HepG2 (cell line): ENCODE measurements around the gene HYAL1. TPM values are rescaled to one million over a fixed set of nuclear protein-coding genes. Genes with fewer than 3 reads are reported as not detected.

Experiments
- BRCA1 ChIP-seq: sonication (generic); formaldehyde crosslinking; IDR thresholded peaks from 2 replicates; pipeline ENCODE4 v1.4.0; 2020; ENCODE audit warnings: missing genetic modification reagents
- ESRRA ChIP-seq: sonication (generic); formaldehyde crosslinking; IDR thresholded peaks from 2 replicates; pipeline ENCODE4 v1.5.1; 2020; ENCODE audit warnings: mild to moderate bottlenecking, low read depth, missing genetic modification reagents
- HDAC1 ChIP-seq: sonication (generic); formaldehyde crosslinking; IDR thresholded peaks from 2 replicates; pipeline ENCODE4 v1.5.1; 2020; ENCODE audit warnings: mild to moderate bottlenecking, missing genetic modification reagents
- KDM6A ChIP-seq: IDR thresholded peaks from 2 replicates; pipeline ENCODE4 v1.6.1; 2016; ENCODE audit warnings: low read depth
- NCOA1 ChIP-seq: sonication (generic); formaldehyde crosslinking; IDR thresholded peaks from 2 replicates; pipeline ENCODE4 v1.9.0; 2021; ENCODE audit warnings: missing genetic modification reagents
- PCBP1 ChIP-seq: fragments of 200-400 bp; formaldehyde crosslinking; IDR thresholded peaks from 2 replicates; pipeline ENCODE4 v1.6.1; 2017; ENCODE audit warnings: mild to moderate bottlenecking, low read depth, low read length, borderline replicate concordance
- PLSCR1 ChIP-seq: sonication (generic); formaldehyde crosslinking; IDR thresholded peaks from 2 replicates; pipeline ENCODE4 v1.5.0; 2020; ENCODE audit warnings: missing genetic modification reagents, mild to moderate bottlenecking, borderline replicate concordance
- ZBTB40 ChIP-seq, 2 experiments: fragments of 450-650 bp in 1 of 2; sonication (generic) in 1 of 2; formaldehyde crosslinking in 1 of 2; IDR thresholded peaks; 2 replicates each; pipeline versions ENCODE4 v1.6.1 to v1.8.0; 2016 to 2022; ENCODE audit warnings: antibody characterized with exemption in 1 of 2, mild to moderate bottlenecking in 1 of 2, missing genetic modification reagents in 1 of 2
- ZFY ChIP-seq: sonication (generic); formaldehyde crosslinking; IDR thresholded peaks from 2 replicates; pipeline ENCODE4 v1.4.0; 2020; ENCODE audit warnings: missing genetic modification reagents
- ZNF280D ChIP-seq: sonication (generic); formaldehyde crosslinking; IDR thresholded peaks from 2 replicates; pipeline ENCODE4 v1.5.1; 2020; ENCODE audit warnings: mild to moderate bottlenecking, missing genetic modification reagents
- ZNF362 ChIP-seq: sonication (generic); formaldehyde crosslinking; IDR thresholded peaks from 2 replicates; pipeline ENCODE4 v1.4.0; 2020; ENCODE audit warnings: missing genetic modification reagents, mild to moderate bottlenecking, borderline replicate concordance
- ZNF552 ChIP-seq: sonication (generic); formaldehyde crosslinking; IDR thresholded peaks from 2 replicates; pipeline ENCODE4 v1.9.0; 2022; ENCODE audit warnings: missing genetic modification reagents, mild to moderate bottlenecking, borderline replicate concordance
- ZNF607 ChIP-seq: sonication (generic); formaldehyde crosslinking; IDR thresholded peaks from 2 replicates; pipeline ENCODE4 v1.5.1; 2020; ENCODE audit warnings: missing genetic modification reagents, mild to moderate bottlenecking, borderline replicate concordance
- ZNF883 ChIP-seq: sonication (generic); formaldehyde crosslinking; IDR thresholded peaks from 2 replicates; pipeline ENCODE4 v1.5.1; 2020; ENCODE audit warnings: mild to moderate bottlenecking, missing genetic modification reagents; ENCODE audit errors: not compliant biosample characterization
- polyA plus RNA-seq, 8 experiments: library from polyadenylated mRNA; depleted of rRNA in 3 of 8; stranded (reverse) in 7 of 8; unstranded in 1 of 8; fragments of >200 nt; fragmentation: Illumina TruSeq in 4 of 8; extraction: Trizol in 4 of 8; gene quantifications; 2 replicates each; pipeline versions ENCODE4 v1.2.1 to v1.2.3, GENCODE V29; 2011 to 2016; ENCODE audit warnings: low read depth in 4 of 8, missing spikeins in 1 of 8, mixed read lengths in 1 of 8; ENCODE audit not compliant: insufficient read depth in 1 of 8
- total RNA-seq, 5 experiments: library from RNA; depleted of rRNA; stranded (reverse); fragments of >200 nt; fragmentation: Illumina TruSeq; extraction: Trizol; gene quantifications; 2 replicates each; pipeline ENCODE4 v1.2.3, GENCODE V29; 2016; ENCODE audit warnings: low read depth in 1 of 5

Gene HYAL1
- total and polyA plus RNA-seq, 2 of the 13 experiments (the other 11 are each of a cell fraction or from before 2014, with no cell fraction given): 76.5 to 193 TPM

- TF ChIP-seq ZNF883 (CRISPR knock-in tag) (peak; percentile 52), KDM6A (CRISPR knock-in tag) (no peak), ZNF607 (peak; percentile 78; the same call in 1 of the 2 replicates), ZNF552 (no peak), PLSCR1 (CRISPR knock-in tag) (no peak), NCOA1 (CRISPR knock-in tag) (no peak), ESRRA (no peak; the same call in 1 of the 2 replicates), ZFY (peak; percentile 87), ZBTB40 (IDR thresholded peaks at IDR 0.05) (peak; percentile 57), ZBTB40 (CRISPR knock-in tag; IDR thresholded peaks at IDR 0.05) (0 out of 2 replicates have a peak, but pooled peaks have one; percentile 58), PCBP1 (no peak), ZNF362 (CRISPR knock-in tag) (no peak), ZNF280D (CRISPR knock-in tag) (no peak), BRCA1 (no peak), HDAC1 (CRISPR knock-in tag) (peak; percentile 95)
Observed at GRCh38 chr3:50327943-50328691, 24.7 kb upstream of the HYAL1 start, which contains the start of gene TUSC2 (continued).
